Measurements from ENCODE around the gene SST.
A peak's percentile ranks its signal among the peaks of the same experiment; 100 is the strongest.

The SST gene
- long read RNA-seq = 0 reads

DNA sequence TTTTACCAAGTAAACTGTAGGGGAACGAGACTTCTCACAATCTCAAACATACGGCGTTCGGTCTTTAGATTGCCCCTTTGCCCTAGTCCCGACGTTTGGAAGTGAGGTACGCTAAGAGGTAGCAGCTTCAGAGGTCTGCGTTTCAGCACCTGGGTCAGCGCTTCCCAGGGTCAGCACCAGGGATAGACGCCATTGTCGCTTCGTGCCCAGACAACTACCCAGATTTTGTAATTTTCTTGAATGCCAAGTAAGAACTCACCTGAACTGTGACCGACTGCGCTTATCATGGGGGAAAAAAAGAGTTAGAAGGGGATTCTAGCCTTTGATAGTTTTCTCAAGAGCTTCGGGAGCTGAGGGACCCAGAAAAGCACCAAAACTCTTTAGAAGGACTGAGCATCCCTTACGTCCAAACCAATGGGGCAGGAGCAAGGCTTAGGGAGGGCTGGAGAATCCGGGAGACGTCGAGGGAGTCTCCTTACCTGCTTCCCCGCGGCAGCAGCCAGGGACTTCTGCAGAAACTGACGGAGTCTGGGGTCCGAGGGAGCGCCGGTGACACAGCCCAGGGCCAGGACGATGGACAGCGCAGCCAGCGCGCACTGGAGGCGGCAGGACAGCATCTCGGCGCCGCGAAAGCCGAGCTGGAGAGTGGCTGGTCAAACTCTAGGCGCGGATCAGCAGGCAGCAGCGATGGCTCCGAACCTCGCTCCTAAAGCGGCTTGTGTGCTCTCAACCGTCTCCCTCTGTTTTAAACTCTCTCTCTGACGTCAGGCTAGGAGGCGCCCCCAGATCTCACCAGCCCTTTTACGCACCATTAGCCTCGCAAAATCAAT lies at the start of gene SST:
SST (minus strand) TSS at position 720 of the 830 bp plus-strand sequence; CDS start at position 617, 103 bp downstream.
- peaks cover 7% of the 10 kb centered on the region for H3K27me3 ChIP-seq (ENCODE audit: insufficient read depth, poor library complexity, severe bottlenecking)
- DNase-seq (ENCODE audit: low read depth in 1 of 2, low spot score in 1 of 2) = peak in 1 of 2 experiments; percentile 9
- no peak within 1 kb of the TSS for H3K27ac ChIP-seq (replicated peaks)
- no peak within 1 kb of the TSS for H3K4me3 ChIP-seq (replicated peaks; ENCODE audit: insufficient read depth, low read length)
- no peak for TF ChIP-seq SPI1 (IDR thresholded peaks at IDR 0.05; ENCODE audit: borderline replicate concordance, low read depth)
- TF ChIP-seq, protein P1, sequence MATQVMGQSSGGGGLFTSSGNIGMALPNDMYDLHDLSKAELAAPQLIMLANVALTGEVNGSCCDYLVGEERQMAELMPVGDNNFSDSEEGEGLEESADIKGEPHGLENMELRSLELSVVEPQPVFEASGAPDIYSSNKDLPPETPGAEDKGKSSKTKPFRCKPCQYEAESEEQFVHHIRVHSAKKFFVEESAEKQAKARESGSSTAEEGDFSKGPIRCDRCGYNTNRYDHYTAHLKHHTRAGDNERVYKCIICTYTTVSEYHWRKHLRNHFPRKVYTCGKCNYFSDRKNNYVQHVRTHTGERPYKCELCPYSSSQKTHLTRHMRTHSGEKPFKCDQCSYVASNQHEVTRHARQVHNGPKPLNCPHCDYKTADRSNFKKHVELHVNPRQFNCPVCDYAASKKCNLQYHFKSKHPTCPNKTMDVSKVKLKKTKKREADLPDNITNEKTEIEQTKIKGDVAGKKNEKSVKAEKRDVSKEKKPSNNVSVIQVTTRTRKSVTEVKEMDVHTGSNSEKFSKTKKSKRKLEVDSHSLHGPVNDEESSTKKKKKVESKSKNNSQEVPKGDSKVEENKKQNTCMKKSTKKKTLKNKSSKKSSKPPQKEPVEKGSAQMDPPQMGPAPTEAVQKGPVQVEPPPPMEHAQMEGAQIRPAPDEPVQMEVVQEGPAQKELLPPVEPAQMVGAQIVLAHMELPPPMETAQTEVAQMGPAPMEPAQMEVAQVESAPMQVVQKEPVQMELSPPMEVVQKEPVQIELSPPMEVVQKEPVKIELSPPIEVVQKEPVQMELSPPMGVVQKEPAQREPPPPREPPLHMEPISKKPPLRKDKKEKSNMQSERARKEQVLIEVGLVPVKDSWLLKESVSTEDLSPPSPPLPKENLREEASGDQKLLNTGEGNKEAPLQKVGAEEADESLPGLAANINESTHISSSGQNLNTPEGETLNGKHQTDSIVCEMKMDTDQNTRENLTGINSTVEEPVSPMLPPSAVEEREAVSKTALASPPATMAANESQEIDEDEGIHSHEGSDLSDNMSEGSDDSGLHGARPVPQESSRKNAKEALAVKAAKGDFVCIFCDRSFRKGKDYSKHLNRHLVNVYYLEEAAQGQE (IDR thresholded peaks at IDR 0.05; ENCODE audit: insufficient replicate concordance, low read depth) = peak; percentile 98
- TF ChIP-seq POLR2AphosphoS5 (IDR thresholded peaks at IDR 0.05; ENCODE audit: low read depth) = no peak

DNA sequence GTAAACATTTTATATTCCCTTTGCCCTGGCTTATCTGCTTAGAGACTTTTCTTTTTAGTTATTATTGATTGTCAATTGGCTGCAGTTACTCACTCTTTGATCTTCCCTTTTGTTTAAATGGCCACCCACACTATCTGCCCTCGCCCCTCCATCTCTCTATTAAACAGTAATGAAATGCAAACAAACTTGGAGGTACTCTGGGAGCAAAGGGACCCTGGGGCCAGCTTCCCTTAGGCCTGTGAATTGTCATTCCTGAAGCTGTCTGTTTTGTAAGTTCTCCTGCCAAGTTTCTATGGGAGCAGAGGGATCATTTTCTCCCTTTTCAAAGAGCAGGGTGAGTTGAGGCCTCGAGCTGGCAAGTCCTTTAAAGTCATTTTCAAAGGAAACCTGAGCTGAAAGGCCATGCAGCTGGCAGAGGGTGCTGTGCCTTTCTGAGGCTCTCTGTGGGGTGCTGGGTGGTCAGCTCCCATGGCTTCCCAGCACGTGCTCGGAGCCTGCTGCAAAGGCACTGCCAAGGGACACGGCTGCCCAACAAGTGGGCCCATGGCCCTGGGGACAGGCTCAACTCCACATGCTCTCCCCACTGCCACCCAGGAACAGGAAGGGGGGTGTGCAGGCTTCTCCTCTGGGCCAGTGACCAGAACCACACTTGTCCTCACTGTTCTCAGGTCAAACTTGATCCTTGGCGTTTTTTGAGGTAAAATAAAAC lies 49.6 kb upstream of the SST start:
- TF ChIP-seq, protein P1 (IDR thresholded peaks at IDR 0.05; ENCODE audit: insufficient replicate concordance, low read depth) = no peak
- TF ChIP-seq SPI1 (IDR thresholded peaks at IDR 0.05; ENCODE audit: borderline replicate concordance, low read depth) (no peak), POLR2AphosphoS5 (IDR thresholded peaks at IDR 0.05; ENCODE audit: low read depth) (no peak), GABPA (IDR thresholded peaks at IDR 0.05; ENCODE audit: low read depth) (no peak)
- TF ChIP-seq, protein P2, sequence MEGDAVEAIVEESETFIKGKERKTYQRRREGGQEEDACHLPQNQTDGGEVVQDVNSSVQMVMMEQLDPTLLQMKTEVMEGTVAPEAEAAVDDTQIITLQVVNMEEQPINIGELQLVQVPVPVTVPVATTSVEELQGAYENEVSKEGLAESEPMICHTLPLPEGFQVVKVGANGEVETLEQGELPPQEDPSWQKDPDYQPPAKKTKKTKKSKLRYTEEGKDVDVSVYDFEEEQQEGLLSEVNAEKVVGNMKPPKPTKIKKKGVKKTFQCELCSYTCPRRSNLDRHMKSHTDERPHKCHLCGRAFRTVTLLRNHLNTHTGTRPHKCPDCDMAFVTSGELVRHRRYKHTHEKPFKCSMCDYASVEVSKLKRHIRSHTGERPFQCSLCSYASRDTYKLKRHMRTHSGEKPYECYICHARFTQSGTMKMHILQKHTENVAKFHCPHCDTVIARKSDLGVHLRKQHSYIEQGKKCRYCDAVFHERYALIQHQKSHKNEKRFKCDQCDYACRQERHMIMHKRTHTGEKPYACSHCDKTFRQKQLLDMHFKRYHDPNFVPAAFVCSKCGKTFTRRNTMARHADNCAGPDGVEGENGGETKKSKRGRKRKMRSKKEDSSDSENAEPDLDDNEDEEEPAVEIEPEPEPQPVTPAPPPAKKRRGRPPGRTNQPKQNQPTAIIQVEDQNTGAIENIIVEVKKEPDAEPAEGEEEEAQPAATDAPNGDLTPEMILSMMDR (IDR thresholded peaks at IDR 0.05; ENCODE audit: insufficient read depth, low read length) = no peak
- no peak overlapping the region for H3K4me3 ChIP-seq (replicated peaks; ENCODE audit: insufficient read depth, low read length)
- H3K27ac ChIP-seq (replicated peaks) = no peak overlapping the region
- no peak for DNase-seq (ENCODE audit: low read depth in 1 of 2, low spot score in 1 of 2)
- no peaks in the 10 kb centered on the region for H3K27me3 ChIP-seq (ENCODE audit: insufficient read depth, poor library complexity, severe bottlenecking)

DNA sequence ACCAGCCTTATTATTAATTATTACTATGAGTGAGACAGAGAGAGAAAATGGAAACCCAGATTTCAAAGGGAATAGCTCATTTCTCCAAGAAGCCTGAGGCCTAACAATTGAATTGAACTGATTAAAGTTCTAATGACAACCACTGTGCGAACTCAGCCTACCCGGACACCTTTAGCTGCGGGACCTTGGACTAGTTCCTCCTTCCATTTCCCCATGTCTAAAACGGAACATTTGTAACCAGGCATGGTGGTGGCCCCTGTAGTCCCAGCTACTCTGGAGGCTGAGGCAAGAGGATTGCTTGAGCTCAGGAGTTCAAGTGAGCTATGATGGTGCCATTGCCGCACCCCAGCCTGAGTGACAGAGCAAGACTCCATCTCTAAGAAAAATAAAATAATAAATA lies 48.6 kb upstream of the SST start:
- TF ChIP-seq, protein P2 (IDR thresholded peaks at IDR 0.05; ENCODE audit: insufficient read depth, low read length) = no peak
- TF ChIP-seq, protein P1 (IDR thresholded peaks at IDR 0.05; ENCODE audit: insufficient replicate concordance, low read depth) = no peak
- TF ChIP-seq SPI1 (IDR thresholded peaks at IDR 0.05; ENCODE audit: borderline replicate concordance, low read depth) = no peak
- no peak; the same call in 1 of the 2 replicates for TF ChIP-seq GABPA (IDR thresholded peaks at IDR 0.05; ENCODE audit: low read depth)
- no peak for TF ChIP-seq POLR2AphosphoS5 (IDR thresholded peaks at IDR 0.05; ENCODE audit: low read depth)
- H3K4me3 ChIP-seq (replicated peaks; ENCODE audit: insufficient read depth, low read length) = no peak overlapping the region
- no peaks in the 10 kb centered on the region for H3K27me3 ChIP-seq (ENCODE audit: insufficient read depth, poor library complexity, severe bottlenecking)
- H3K27ac ChIP-seq (replicated peaks) = no peak overlapping the region
- DNase-seq (ENCODE audit: low read depth in 1 of 2, low spot score in 1 of 2) = peak in 1 of 2 experiments; percentile 41
